K562 (cell line): ENCODE measurements around the gene RPS6KA2. TPM values are rescaled to one million over a fixed set of nuclear protein-coding genes. Genes with fewer than 3 reads are reported as not detected.

Experiments used
- ATAC-seq: fragments of 200-7000 bp; cut with Tn5 transposase; 3 replicates; pipeline ENCODE4 v1.9.1; 2020; ENCODE audit warnings: moderate library complexity
- BruUV-seq: library from RNA; stranded (reverse); fragments of 400-500 nt; replicated peaks from 2 replicates; lab custom pipeline; 2021; lab: Mats Ljungman, UMichigan
- CTCF ChIA-PET: fragments of 300-600 bp; formaldehyde crosslinking; extraction: SDS; loops from one replicate; lab custom pipeline; 2021; ENCODE audit warnings: low intra/inter-chr PET ratio; lab: Yijun Ruan, JAX
- POLR2A ChIA-PET: fragments of 300-600, 350-650 bp; sonication (Branson Sonifier 250); formaldehyde crosslinking; extraction: SDS; loops from one replicate; lab custom pipeline; 2021; ENCODE audit warnings: antibody characterized with exemption, inconsistent platforms; lab: Yijun Ruan, JAX
- DNase-seq, 4 experiments: peaks; one replicate each; pipeline versions ENCODE4 v3.0.0 to v3.0.0-alpha.2; 2011 to 2018; ENCODE audit warnings: low spot score in 3 of 4, mixed read lengths in 3 of 4; ENCODE audit errors: extremely low read depth in 1 of 4
- FAIRE-seq: peaks from 2 replicates; lab custom pipeline; 2011; peaks lifted over from hg19 to GRCh38; lab: Jason Lieb, UNC
- H2AFZ ChIP-seq: 2 replicates; pipeline ENCODE4 v1.6.0; 2011; ENCODE audit warnings: low read depth, low read length, control low read depth, inconsistent platforms
- H3K27ac ChIP-seq: fragments of 200-600 bp; 3 replicates; pipeline ENCODE4 v1.8.0; 2011; ENCODE audit warnings: low read depth, mild to moderate bottlenecking, control low read depth, inconsistent platforms, low read length, moderate library complexity, mixed read lengths; ENCODE audit errors: extremely low read depth
- H3K27me3 ChIP-seq, 2 experiments: fragments of 300-600 bp in 1 of 2; 2 replicates in 1 of 2; 3 replicates in 1 of 2; pipeline versions ENCODE4 v1.6.0 to v1.8.0; 2011; ENCODE audit warnings: inconsistent platforms in 2 of 2, low read length in 2 of 2, mild to moderate bottlenecking in 1 of 2, mixed read lengths in 1 of 2, moderate library complexity in 1 of 2; ENCODE audit not compliant: control insufficient read depth in 2 of 2, insufficient read depth in 2 of 2
- H3K36me3 ChIP-seq: fragments of 300-600 bp; 3 replicates; pipeline ENCODE4 v1.8.0; 2011; ENCODE audit warnings: mild to moderate bottlenecking, low read length, inconsistent platforms; ENCODE audit not compliant: control insufficient read depth, insufficient read depth
- H3K4me1 ChIP-seq, 2 experiments: fragments of 200-600 bp in 1 of 2; replicated peaks in 1 of 2; 2 replicates in 1 of 2; 3 replicates in 1 of 2; pipeline versions ENCODE4 v1.5.1 to v1.8.0; 2011; ENCODE audit warnings: inconsistent platforms in 2 of 2, low read length in 2 of 2, mild to moderate bottlenecking in 1 of 2, mixed read lengths in 1 of 2, moderate library complexity in 1 of 2; ENCODE audit not compliant: control insufficient read depth in 2 of 2, insufficient read depth in 2 of 2
- H3K4me2 ChIP-seq: 2 replicates; pipeline ENCODE4 v1.6.1; 2011; ENCODE audit warnings: low read length, control low read depth, inconsistent platforms, mixed read lengths; ENCODE audit not compliant: insufficient read depth
- H3K4me3 ChIP-seq: fragments of 200-600 bp; sonication (generic), shearing (Covaris generic); 2 replicates; pipeline ENCODE4 v1.5.1; 2016; ENCODE audit warnings: control low read depth, inconsistent platforms
- H3K79me2 ChIP-seq: fragments of 200-600 bp; 3 replicates; pipeline ENCODE4 v1.8.0; 2011; ENCODE audit warnings: low read length, inconsistent platforms; ENCODE audit not compliant: control insufficient read depth, insufficient read depth
- H3K9ac ChIP-seq, 2 experiments: 2 replicates each; pipeline versions ENCODE4 v1.6.0 to v1.6.1; 2011; ENCODE audit warnings: low read depth in 2 of 2, low read length in 2 of 2, control low read depth in 1 of 2, inconsistent platforms in 1 of 2, mild to moderate bottlenecking in 1 of 2, mixed read lengths in 1 of 2; ENCODE audit not compliant: insufficient read depth in 1 of 2
- H3K9me1 ChIP-seq: one replicate; pipeline ENCODE4 v1.6.0; 2011; ENCODE audit warnings: inconsistent platforms, mild to moderate bottlenecking, low read length, moderate library complexity; ENCODE audit not compliant: control insufficient read depth, insufficient read depth
- H3K9me3 ChIP-seq: replicated peaks from 2 replicates; pipeline ENCODE4 v1.5.1; 2011; ENCODE audit warnings: low read depth, low read length, inconsistent platforms; ENCODE audit not compliant: control insufficient read depth, insufficient read depth
- H4K20me1 ChIP-seq: replicated peaks from 2 replicates; pipeline ENCODE4 v1.6.1; 2011; ENCODE audit warnings: low read length, inconsistent platforms, mixed read lengths; ENCODE audit not compliant: control insufficient read depth, insufficient read depth
- MLX ChIP-seq, 2 experiments: fragments of 450-650 bp in 1 of 2; sonication (generic) in 1 of 2; formaldehyde crosslinking; conservative IDR thresholded peaks; 2 replicates each; pipeline versions ENCODE4 v1.4.0 to v1.8.1; 2020 to 2022; ENCODE audit warnings: mild to moderate bottlenecking in 1 of 2, missing genetic modification reagents in 1 of 2
- MTA1 ChIP-seq: fragments of 450-650 bp; IDR thresholded peaks from 2 replicates; pipeline ENCODE4 v1.6.1; 2017; ENCODE audit warnings: borderline replicate concordance
- RBM14 ChIP-seq: fragments of 200-400 bp; formaldehyde crosslinking; IDR thresholded peaks from 2 replicates; pipeline ENCODE4 v1.6.1; 2018; ENCODE audit warnings: low read depth, mild to moderate bottlenecking, low read length, moderate library complexity, borderline replicate concordance; ENCODE audit not compliant: insufficient read depth
- TRIM24 ChIP-seq, 2 experiments: fragments of 450-650 bp; IDR thresholded peaks; 2 replicates each; pipeline ENCODE4 v1.6.1; 2016
- ZBTB40 ChIP-seq, 2 experiments: fragments of 450-650 bp in 1 of 2; sonication (generic) in 1 of 2; formaldehyde crosslinking in 1 of 2; IDR thresholded peaks; 2 replicates each; pipeline versions ENCODE4 v1.7.1 to v1.9.0; 2016 to 2022; ENCODE audit warnings: inconsistent platforms in 1 of 2, mild to moderate bottlenecking in 1 of 2, missing genetic modification reagents in 1 of 2
- WGBS: fragments of 100-300 bp; shearing (Covaris generic); methylation state at CpG from one replicate; pipeline ENCODE4 v1.1.6; 2016; ENCODE audit warnings: low coverage, mixed read lengths; ENCODE audit not compliant: insufficient coverage; ENCODE audit errors: missing lambda C conversion rate; 5-methylcytosine and 5-hydroxymethylcytosine counted together
- in situ Hi-C: fragments of 300-500 bp; cut with MboI; formaldehyde crosslinking; loops from 4 replicates; pipeline ENCODE4 v1.15.0; 2018; ENCODE audit warnings: inconsistent platforms, mixed read lengths
- intact Hi-C: fragments of 100-400 bp; cut with micrococcal nuclease; formaldehyde crosslinking; loops from 2 replicates; pipeline ENCODE4 v1.14.2; 2022
- polyA plus RNA-seq, 8 experiments: library from polyadenylated mRNA; depleted of rRNA in 4 of 8; stranded (reverse) in 5 of 8; unstranded in 3 of 8; fragments of >200 nt; fragmentation: Nextera tagmentation in 2 of 8; fragmentation: Illumina TruSeq in 1 of 8; extraction: Ambion mirVana in 2 of 8; extraction: Trizol in 1 of 8; gene quantifications; 2 replicates each; pipeline versions ENCODE4 v1.2.1 to v1.2.3, GENCODE V29; 2011 to 2014; ENCODE audit warnings: inconsistent platforms in 1 of 8, missing spikeins in 1 of 8
- total RNA-seq, 7 experiments: library from RNA; depleted of rRNA in 6 of 7; stranded (reverse); fragments of >200 nt in 6 of 7; fragmentation: Illumina TruSeq in 2 of 7; extraction: Trizol in 2 of 7; gene quantifications; 2 replicates each; pipeline versions ENCODE4 v1.2.1 to v1.2.3, GENCODE V29; 2011 to 2021; ENCODE audit warnings: low replicate concordance in 1 of 7
- TF ChIP-seq, protein P1 (sequence below): fragments of 450-650 bp; IDR thresholded peaks from 2 replicates; pipeline ENCODE4 v1.6.1; 2018; ENCODE audit warnings: mild to moderate bottlenecking, low read depth; ENCODE audit not compliant: partially characterized antibody

RPS6KA2 gene
- total and polyA plus RNA-seq, 9 of the 15 experiments (the other 6 are each of a cell fraction or from before 2014, with no cell fraction given), result 0.29 to 1.00 (median 0.53) TPM

DNA sequence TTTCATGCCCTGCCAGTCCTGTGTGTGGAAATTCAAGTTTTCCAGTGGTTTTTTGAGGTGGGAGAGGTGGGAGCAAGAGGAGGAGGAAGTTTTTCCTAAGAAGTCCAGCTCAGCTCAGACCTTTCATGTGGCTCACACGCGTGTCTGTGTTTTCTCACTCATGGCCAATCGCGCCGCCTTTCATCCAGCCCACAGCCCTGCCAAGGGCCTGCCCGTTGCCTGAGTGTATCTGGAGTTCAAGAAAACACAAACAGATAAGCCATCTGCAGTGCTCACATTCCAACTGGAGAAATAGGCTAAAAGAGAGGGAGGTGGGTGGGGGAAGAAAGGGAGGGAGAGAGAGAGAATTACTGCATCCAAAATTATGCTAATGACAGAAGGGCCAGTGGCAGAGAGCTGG, 231.7 kb downstream of the RPS6KA2 start (continued):
- TF ChIP-seq RBM14, result no peak

DNA sequence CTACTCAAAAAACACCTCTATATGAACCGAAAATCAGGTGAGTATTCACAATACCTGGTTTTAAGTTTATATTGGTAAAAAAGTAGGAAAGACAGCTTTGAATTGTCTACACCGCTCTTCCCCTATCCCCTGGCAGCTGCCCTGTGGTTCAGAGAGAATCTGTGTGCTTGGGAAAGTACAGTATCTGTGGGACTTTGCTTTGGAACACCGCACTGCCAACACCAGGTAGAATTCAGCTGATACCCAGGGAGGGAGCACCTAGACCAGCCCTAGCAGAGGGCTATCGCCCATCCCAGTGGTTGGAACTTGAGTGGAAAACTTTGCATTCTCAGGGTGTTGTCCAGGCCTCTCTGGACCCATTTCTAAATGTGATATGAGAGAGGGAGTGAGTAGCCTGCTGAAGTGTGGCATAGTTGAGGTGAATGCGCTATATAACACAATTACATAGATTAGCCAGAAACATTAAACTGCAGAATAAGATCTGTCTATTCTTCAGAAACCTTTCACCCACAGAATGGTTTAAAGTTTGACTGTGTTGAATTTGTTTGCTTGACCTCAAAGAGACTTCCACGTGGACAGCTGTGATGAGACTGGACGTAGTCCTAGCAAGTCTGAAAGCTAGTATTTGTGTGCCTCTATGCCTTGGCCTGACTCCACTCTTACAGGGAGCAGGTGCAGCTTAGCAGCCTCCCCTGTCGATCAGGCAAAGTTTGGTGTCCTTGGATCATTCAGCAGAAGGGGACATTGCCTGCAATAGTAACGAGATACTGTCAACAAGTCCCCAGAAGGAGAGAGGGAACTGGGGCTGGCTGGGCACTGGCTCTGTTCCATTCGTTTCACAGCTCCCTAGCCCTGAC, 232.8 kb downstream of the RPS6KA2 start:
- no peak overlapping the region for H3K4me2 ChIP-seq
- H3K4me3 ChIP-seq, result no peak overlapping the region
- no TSS peak for BruUV-seq
- no peaks in the 10 kb centered on the region for H3K9me3 ChIP-seq
- ChIA-PET CTCF (no interaction called here), POLR2A (interaction anchor here (0.6 to 1.3 kb wide), 4 partner anchors 11 to 367 kb away, joined by 3 to 6 read pairs (median 4); no protein-coding TSS in a partner anchor)
- H3K79me2 ChIP-seq, result no peaks in the 10 kb centered on the region
- H3K27ac ChIP-seq, result no peak overlapping the region
- in situ Hi-C loops, result no loop called here
- ATAC-seq (peak; percentile 17; the same call in 1 of the 3 replicates), FAIRE-seq (no peak), DNase-seq (no peak)
- H3K4me1 ChIP-seq, result peaks cover 0 to 7% of the 10 kb centered on the region in 2 experiments; a peak in 1 of 5 replicates
- intact Hi-C loops, result no loop called here
- no peaks in the 10 kb centered on the region for H3K9me1 ChIP-seq
- H2AFZ ChIP-seq, result no peak overlapping the region
- 4% methylated on average over 10 of the region's 10 CpGs for whole genome bisulfite sequencing
- no peak overlapping the region for H3K9ac ChIP-seq
- H3K27me3 ChIP-seq, result peaks cover 47 to 80% of the 10 kb centered on the region in 2 experiments
- no peaks in the 10 kb centered on the region for H4K20me1 ChIP-seq
- H3K36me3 ChIP-seq, result no peaks in the 10 kb centered on the region
- no peak for TF ChIP-seq MLX (CRISPR knock-in tag; conservative IDR thresholded peaks at IDR 0.05)
- TF ChIP-seq, protein P1, sequence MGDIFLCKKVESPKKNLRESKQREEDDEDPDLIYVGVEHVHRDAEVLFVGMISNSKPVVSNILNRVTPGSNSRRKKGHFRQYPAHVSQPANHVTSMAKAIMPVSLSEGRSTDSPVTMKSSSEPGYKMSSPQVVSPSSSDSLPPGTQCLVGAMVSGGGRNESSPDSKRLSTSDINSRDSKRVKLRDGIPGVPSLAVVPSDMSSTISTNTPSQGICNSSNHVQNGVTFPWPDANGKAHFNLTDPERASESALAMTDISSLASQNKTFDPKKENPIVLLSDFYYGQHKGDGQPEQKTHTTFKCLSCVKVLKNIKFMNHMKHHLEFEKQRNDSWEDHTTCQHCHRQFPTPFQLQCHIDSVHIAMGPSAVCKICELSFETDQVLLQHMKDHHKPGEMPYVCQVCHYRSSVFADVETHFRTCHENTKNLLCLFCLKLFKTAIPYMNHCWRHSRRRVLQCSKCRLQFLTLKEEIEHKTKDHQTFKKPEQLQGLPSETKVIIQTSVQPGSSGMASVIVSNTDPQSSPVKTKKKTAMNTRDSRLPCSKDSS, result no peak
- TF ChIP-seq MTA1, result no peak
- no peak for TF ChIP-seq ZBTB40 (IDR thresholded peaks at IDR 0.05)
- no peak for TF ChIP-seq ZBTB40 (CRISPR knock-in tag; IDR thresholded peaks at IDR 0.05)
- no peak for TF ChIP-seq TRIM24 (IDR thresholded peaks at IDR 0.05)
